ENCODE data around the gene CUEDC1. TPM values are rescaled to one million over a fixed set of nuclear protein-coding genes. Genes with fewer than 3 reads are reported as not detected.

Gene CUEDC1
- total and polyA plus RNA-seq, 3 experiments from 2014 or later: 0.33 to 0.73 TPM; not detected in 1

DNA sequence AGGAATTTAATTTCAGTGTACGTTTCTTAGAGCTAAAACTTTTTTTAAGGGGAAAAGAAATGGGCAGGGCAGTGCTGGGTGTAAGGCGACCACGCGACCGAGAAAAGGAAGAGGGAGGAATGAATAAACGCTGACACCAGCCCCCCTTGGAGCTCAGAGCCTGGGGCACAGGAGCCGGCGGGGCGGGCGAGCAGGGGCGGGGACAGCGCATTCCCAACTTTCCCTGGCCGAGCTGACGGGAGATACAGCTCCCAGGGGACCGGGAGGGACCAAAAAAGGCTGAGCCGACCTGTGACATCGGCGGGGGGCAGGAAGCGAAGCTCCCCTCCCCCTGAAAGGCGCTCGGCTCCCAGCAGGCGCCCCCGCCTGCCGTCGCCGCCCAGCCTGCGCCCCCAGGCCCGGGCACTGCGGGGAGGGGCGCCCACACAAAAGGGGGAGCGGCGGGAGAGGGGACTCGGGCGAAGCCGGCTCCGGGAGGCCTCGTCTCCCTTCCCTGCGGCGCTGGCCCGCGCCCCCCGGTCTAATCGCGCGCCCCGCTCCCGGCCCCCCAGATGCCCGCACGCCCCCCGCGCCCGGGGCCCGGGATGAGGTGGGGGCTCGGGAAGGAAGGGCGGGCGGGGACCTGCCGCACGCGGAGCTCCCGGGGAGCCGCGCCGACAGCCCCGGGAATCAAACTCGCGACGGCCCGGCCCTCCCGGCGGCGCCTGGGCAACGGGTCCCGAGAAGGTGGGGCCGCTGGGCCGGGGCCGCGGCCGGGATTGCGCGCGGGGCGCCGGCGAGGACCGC lies 622 bp downstream of the CUEDC1 start:
- no peak for DNase-seq
- H3K27ac ChIP-seq (ENCODE audit: low read depth, low read length): no peak overlapping the region
- H3K36me3 ChIP-seq (ENCODE audit: insufficient read depth, low read length): no peaks in the 10 kb centered on the region
- H3K4me3 Mint-ChIP-seq: peak overlapping the region; percentile 62 to 75 (median 68)
- H3K9me3 ChIP-seq (ENCODE audit: low read length): no peaks in the 10 kb centered on the region
- H3K27me3 Mint-ChIP-seq: peaks cover 19 to 24% of the 10 kb centered on the region in 2 donors
- H3K4me3 ChIP-seq (ENCODE audit: low read length): no peak overlapping the region
- peak overlapping the region in 2 of 8 donors; percentile 6 to 88 for H3K27ac Mint-ChIP-seq
- H3K9me3 Mint-ChIP-seq: no peaks in the 10 kb centered on the region
- H3K36me3 Mint-ChIP-seq: peaks cover 0 to 6% (median 0%) of the 10 kb centered on the region in 3 donors
- peaks cover 18 to 43% (median 19%) of the 10 kb centered on the region in 3 donors for H3K4me1 Mint-ChIP-seq
- peaks cover 10% of the 10 kb centered on the region for H3K27me3 ChIP-seq (ENCODE audit: insufficient read depth, low read length, poor library complexity, severe bottlenecking)
- H3K4me1 ChIP-seq (ENCODE audit: insufficient read depth, low read length): peaks cover 14% of the 10 kb centered on the region
- CTCF ChIA-PET: interaction anchor here (0.6 to 3.9 kb wide), 5 partner anchors 17 to 94 kb away, joined by 3 to 19 read pairs (median 6); partner anchors contain the start of gene SRSF1
- POLR2A ChIA-PET: interaction anchor here (1.0 to 1.6 kb wide), 2 partner anchors 12 to 28 kb away, joined by 3 to 4 read pairs; no protein-coding TSS in a partner anchor

DNA sequence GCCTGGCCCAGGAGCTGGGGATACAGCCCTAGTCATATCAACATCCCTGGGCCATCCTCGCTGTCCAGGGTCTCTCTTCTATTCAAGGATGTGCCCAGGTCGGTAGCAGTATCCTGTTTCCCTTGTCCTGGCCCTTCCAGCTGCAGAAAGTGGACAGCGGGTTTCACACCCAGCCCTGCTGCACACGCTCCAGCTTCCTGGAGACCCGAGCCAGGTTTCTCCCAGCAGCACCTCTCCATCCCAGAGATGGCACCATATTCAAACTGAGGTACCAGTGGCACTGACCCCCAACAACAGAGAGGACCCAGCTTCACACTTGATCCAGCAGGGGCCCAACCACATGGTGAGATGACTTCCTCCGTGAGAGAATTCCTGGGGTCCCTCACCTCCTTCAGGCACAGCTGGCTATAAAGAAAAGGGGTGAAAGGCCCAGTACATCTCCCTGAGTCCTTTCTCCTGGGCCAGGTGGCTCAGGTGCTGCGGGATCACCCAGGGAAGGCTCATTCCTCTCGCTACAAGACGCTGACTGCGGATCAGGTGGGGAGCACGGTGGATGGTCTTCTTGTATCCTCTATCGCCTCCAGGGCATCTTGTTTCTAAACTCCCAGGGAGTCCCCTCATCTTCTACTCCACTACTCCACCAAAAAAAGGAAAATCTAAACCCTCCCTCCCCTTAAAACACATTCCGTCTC lies 1.4 kb downstream of the CUEDC1 start:
- H3K4me1 ChIP-seq (ENCODE audit: insufficient read depth, low read length): peaks cover 15% of the 10 kb centered on the region
- Mint-ChIP-seq H3K4me1 (peaks cover 19 to 44% (median 22%) of the 10 kb centered on the region in 3 donors), H3K36me3 (no peaks in the 10 kb centered on the region), H3K9me3 (no peaks in the 10 kb centered on the region), H3K27ac (peak overlapping the region in 2 of 8 donors; percentile 6 to 88), H3K27me3 (peaks cover 13 to 20% of the 10 kb centered on the region in 2 donors), H3K4me3 (peak overlapping the region; percentile 62 to 86 (median 68))
- H3K9me3 ChIP-seq (ENCODE audit: low read length): no peaks in the 10 kb centered on the region
- H3K27me3 ChIP-seq (ENCODE audit: insufficient read depth, low read length, poor library complexity, severe bottlenecking): peaks cover 10% of the 10 kb centered on the region
- no peak overlapping the region for H3K4me3 ChIP-seq (ENCODE audit: low read length)
- ChIA-PET CTCF (interaction anchor here (0.6 to 3.9 kb wide), 5 partner anchors 16 to 94 kb away, joined by 3 to 19 read pairs (median 6); partner anchors contain the start of gene SRSF1), POLR2A (interaction anchor here (0.6 to 1.0 kb wide), 2 partner anchors 11 to 14 kb away, joined by 3 to 4 read pairs; no protein-coding TSS in a partner anchor)
- no peak for DNase-seq
- H3K36me3 ChIP-seq (ENCODE audit: insufficient read depth, low read length): no peaks in the 10 kb centered on the region
- H3K27ac ChIP-seq (ENCODE audit: low read depth, low read length): no peak overlapping the region

DNA sequence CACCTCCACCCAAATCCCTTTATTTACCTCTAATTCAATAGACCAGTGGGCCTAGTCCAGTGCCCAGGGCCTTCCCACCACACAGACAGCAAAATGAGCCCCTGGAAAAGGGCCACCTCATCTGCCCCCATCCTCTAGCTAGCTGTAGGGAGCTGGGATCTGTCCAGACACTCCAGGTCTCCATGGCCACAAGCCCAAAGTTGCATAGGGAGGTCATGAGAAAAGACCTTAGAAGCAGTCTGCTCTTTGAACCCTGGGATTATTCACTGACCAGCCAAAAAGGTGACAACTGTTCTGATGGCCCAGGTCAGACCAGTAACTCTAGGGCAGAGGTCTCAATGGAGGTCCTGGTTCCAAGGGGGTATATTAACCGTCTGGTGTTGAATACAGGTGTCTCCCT lies 2.0 kb downstream of the CUEDC1 start:
- peaks cover 12 to 20% of the 10 kb centered on the region in 2 donors for H3K27me3 Mint-ChIP-seq
- ChIA-PET CTCF (interaction anchor here (3.9 kb wide), 1 partner anchor 47 kb away, joined by 19 read pairs; no protein-coding TSS in a partner anchor), POLR2A (interaction anchor here (0.6 kb wide), 1 partner anchor 13 kb away, joined by 4 read pairs; no protein-coding TSS in a partner anchor)

DNA sequence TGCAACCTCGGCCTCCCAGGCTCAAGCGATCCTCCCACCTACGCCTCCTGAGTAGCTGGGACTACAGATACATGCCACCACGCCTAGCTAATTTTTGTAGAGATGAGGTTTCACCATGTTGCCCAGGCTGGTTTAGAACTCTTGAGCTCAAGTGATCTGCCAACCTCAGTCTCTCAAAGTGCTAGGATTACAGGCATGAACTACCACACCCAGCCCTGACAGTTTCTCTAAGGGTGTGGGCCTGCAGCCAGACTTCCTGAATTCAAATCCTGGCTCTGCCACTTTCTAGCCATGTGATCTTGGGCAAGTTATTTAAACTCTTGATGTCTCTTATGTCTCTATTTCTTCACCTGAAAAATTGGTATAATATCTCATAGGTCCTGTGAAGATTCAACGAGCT lies 5.6 kb downstream of the CUEDC1 start:
- ChIA-PET POLR2A (interaction anchor here (0.6 kb wide), 1 partner anchor 11 kb away, joined by 8 read pairs; no protein-coding TSS in a partner anchor), CTCF (interaction anchor here (0.7 to 2.3 kb wide), 4 partner anchors 11 to 58 kb away, joined by 3 to 9 read pairs (median 5); no protein-coding TSS in a partner anchor)

More for the DNA sequence above, 2.0 kb downstream of the CUEDC1 start:
- Mint-ChIP-seq H3K27ac (no peak overlapping the region), H3K36me3 (no peaks in the 10 kb centered on the region), H3K4me1 (peaks cover 24 to 48% (median 28%) of the 10 kb centered on the region in 3 donors), H3K4me3 (peak overlapping the region in 5 of 7 donors; percentile 1 to 71 (median 65)), H3K9me3 (no peaks in the 10 kb centered on the region)
- H3K27me3 ChIP-seq (ENCODE audit: insufficient read depth, low read length, poor library complexity, severe bottlenecking): peaks cover 10% of the 10 kb centered on the region
- H3K4me3 ChIP-seq (ENCODE audit: low read length): no peak overlapping the region
- DNase-seq: no peak
- H3K27ac ChIP-seq (ENCODE audit: low read depth, low read length): no peak overlapping the region
- H3K4me1 ChIP-seq (ENCODE audit: insufficient read depth, low read length): peaks cover 21% of the 10 kb centered on the region
- H3K9me3 ChIP-seq (ENCODE audit: low read length): no peaks in the 10 kb centered on the region
- no peaks in the 10 kb centered on the region for H3K36me3 ChIP-seq (ENCODE audit: insufficient read depth, low read length)

DNA sequence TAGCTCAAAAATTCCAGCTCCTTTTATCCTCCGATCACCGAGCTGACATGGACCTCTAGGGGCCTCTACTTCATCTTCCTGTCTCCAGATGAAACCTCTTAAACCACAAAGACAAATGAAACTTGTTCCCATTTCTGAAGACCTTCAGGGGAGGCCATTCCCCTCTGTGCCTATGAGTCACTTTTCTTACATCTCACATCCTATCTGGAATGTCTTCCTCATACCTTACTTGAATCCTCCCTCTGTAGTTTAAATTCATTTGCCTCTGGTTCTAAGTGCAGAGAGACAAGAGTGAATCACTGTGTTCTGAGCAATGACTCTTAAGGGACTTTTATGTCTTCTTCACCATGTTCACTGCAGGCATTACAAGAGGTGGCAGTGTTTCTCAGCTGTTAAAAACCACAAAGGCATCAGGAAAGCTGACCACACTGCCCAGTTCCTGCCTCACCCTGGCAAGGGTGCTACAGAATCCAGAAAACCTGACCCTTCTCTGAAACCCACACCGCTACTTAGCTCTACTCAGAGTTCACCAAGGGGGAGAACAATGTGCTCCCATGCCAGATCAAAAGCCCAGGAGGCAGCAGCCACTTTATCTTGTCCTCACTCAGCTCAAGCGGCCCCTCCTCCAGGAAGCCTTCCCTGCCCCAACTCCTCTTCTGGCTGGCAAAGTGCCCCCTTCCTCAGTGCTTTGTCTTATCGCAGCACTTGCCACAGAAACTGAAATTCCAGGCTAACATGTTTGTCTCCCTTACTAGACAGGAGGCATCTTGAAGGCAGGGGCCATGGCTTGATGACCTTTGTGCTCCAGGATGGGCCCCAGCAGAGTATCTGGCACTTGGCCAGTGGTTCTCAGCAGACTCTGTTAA lies 6.4 kb downstream of the CUEDC1 start:
- Histone ChIP-seq H3K4me1 (ENCODE audit: insufficient read depth, low read length) (peaks cover 22% of the 10 kb centered on the region), H3K9me3 (ENCODE audit: low read length) (no peaks in the 10 kb centered on the region), H3K36me3 (ENCODE audit: insufficient read depth, low read length) (no peaks in the 10 kb centered on the region), H3K27ac (ENCODE audit: low read depth, low read length) (no peak overlapping the region), H3K4me3 (ENCODE audit: low read length) (no peak overlapping the region), H3K27me3 (ENCODE audit: insufficient read depth, low read length, poor library complexity, severe bottlenecking) (no peaks in the 10 kb centered on the region)
- Mint-ChIP-seq H3K27ac (peak overlapping the region in 4 of 8 donors; percentile 2 to 80 (median 34)), H3K9me3 (no peaks in the 10 kb centered on the region), H3K4me1 (peaks cover 22 to 36% (median 31%) of the 10 kb centered on the region in 3 donors), H3K4me3 (peak overlapping the region in 5 of 7 donors; percentile 7 to 49 (median 7)), H3K27me3 (peaks cover 4 to 7% of the 10 kb centered on the region in 2 donors), H3K36me3 (peaks cover 0 to 1% (median 1%) of the 10 kb centered on the region in 3 donors)
- CTCF ChIA-PET: interaction anchor here (0.7 to 1.5 kb wide), 4 partner anchors 10 to 57 kb away, joined by 3 to 5 read pairs (median 3); no protein-coding TSS in a partner anchor
- DNase-seq: no peak
- POLR2A ChIA-PET: interaction anchor here (0.6 kb wide), 1 partner anchor 10 kb away, joined by 8 read pairs; no protein-coding TSS in a partner anchor

More for the DNA sequence above, 5.6 kb downstream of the CUEDC1 start:
- H3K27ac Mint-ChIP-seq: peak overlapping the region in 1 of 8 donors; percentile 35
- H3K9me3 Mint-ChIP-seq: no peaks in the 10 kb centered on the region
- peak overlapping the region in 1 of 7 donors; percentile 13 for H3K4me3 Mint-ChIP-seq
- H3K4me3 ChIP-seq (ENCODE audit: low read length): no peak overlapping the region
- peaks cover 24 to 42% (median 31%) of the 10 kb centered on the region in 3 donors for H3K4me1 Mint-ChIP-seq
- peaks cover under 1 to 10% of the 10 kb centered on the region in 2 donors for H3K27me3 Mint-ChIP-seq
- DNase-seq: no peak
- H3K27ac ChIP-seq (ENCODE audit: low read depth, low read length): no peak overlapping the region
- peaks cover 0 to 1% (median 1%) of the 10 kb centered on the region in 3 donors for H3K36me3 Mint-ChIP-seq
- H3K36me3 ChIP-seq (ENCODE audit: insufficient read depth, low read length): no peaks in the 10 kb centered on the region
- H3K4me1 ChIP-seq (ENCODE audit: insufficient read depth, low read length): peaks cover 22% of the 10 kb centered on the region
- no peaks in the 10 kb centered on the region for H3K27me3 ChIP-seq (ENCODE audit: insufficient read depth, low read length, poor library complexity, severe bottlenecking)
- H3K9me3 ChIP-seq (ENCODE audit: low read length): no peaks in the 10 kb centered on the region

DNA sequence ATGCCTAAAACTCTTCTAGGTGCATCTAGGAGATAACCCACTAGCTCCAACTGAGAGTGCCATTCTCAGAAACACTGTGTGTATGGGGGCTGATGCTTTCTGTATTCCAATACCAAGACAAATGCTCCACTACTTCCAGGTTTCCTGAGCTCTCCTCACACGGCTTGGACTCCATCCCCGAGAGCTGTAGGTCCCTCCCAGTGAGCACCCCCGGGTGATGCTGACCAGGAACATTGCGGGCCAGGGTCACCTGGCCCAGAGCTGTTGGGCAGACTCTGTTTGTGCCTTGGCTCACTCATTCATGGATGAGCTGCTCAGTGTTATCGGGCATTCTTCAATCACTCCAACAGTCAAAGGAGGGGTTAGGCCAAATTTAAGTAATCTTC lies 7.0 kb downstream of the CUEDC1 start:
- Histone ChIP-seq H3K27ac (ENCODE audit: low read depth, low read length) (no peak overlapping the region), H3K4me1 (ENCODE audit: insufficient read depth, low read length) (peaks cover 22% of the 10 kb centered on the region), H3K4me3 (ENCODE audit: low read length) (no peak overlapping the region), H3K9me3 (ENCODE audit: low read length) (no peaks in the 10 kb centered on the region), H3K36me3 (ENCODE audit: insufficient read depth, low read length) (no peaks in the 10 kb centered on the region), H3K27me3 (ENCODE audit: insufficient read depth, low read length, poor library complexity, severe bottlenecking) (no peaks in the 10 kb centered on the region)
- Mint-ChIP-seq H3K27ac (peak overlapping the region in 2 of 8 donors; percentile 15 to 52), H3K9me3 (no peaks in the 10 kb centered on the region), H3K27me3 (peaks cover 2 to 10% of the 10 kb centered on the region in 2 donors), H3K4me1 (peaks cover 22 to 32% (median 31%) of the 10 kb centered on the region in 3 donors), H3K4me3 (peak overlapping the region in 3 of 7 donors; percentile 7 to 49 (median 7)), H3K36me3 (peaks cover 0 to 1% (median 1%) of the 10 kb centered on the region in 3 donors)
- no peak for DNase-seq
- POLR2A ChIA-PET: no interaction called here
- CTCF ChIA-PET: interaction anchor here (0.8 to 1.5 kb wide), 3 partner anchors 9 to 56 kb away, joined by 3 to 5 read pairs (median 3); no protein-coding TSS in a partner anchor

Measured in CD8-positive, alpha-beta memory T cell (primary cell).